ENCODE measurements around the gene COLGALT1.

Gene COLGALT1

DNA sequence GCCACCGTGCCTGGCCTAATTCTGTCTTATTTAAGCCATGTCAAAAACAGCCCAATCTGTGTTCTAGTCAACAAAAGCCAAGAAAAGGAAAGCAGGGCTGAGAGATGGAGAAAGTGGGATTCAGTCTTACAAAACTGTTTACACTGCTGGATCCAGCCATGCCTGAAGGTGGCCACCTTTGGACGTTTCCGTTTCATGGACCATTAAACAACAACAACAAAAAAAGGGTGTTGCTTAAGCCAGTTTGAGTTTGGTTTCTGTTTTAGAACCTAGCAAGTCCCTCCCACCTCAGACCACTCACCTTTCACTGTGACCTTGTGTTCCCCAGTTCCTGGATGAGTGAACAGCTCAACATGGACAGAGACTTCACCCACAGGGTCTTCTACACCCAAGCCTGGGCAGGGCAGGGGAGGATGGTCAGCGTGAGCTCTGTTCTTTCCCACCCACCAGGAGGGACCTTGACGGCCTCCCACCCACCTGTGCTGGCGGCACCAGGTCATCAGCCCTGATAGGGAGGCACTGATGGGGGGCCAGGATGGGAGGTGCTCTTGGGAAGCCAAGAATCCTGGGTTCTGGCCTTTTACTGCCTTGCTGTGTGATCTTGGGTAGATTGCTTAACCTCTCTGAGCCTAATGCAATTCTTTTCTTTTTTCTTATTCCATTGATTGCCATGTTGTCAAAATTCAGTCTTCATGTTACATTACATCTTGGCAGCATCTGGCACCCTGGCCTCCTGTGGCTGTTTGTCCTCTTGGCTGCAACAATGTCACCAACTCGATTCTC is 56.2 kb downstream of the COLGALT1 start:
- Histone ChIP-seq H3K27me3 (ENCODE audit: insufficient read depth, low read length, poor library complexity) (no peaks in the 10 kb centered on the region), H3K79me2 (ENCODE audit: control insufficient read depth, insufficient read depth, low read length) (no peaks in the 10 kb centered on the region), H3K27ac (ENCODE audit: low read depth, low read length) (no peak overlapping the region), H3K36me3 (ENCODE audit: control insufficient read depth, insufficient read depth, low read length) (no peaks in the 10 kb centered on the region), H4K5ac (ENCODE audit: low read length) (no peak overlapping the region), H3K9ac (ENCODE audit: low read length) (no peak overlapping the region), H3K4me2 (ENCODE audit: low read length) (no peak overlapping the region), H3K18ac (ENCODE audit: low read length) (no peak overlapping the region), H2AK5ac (ENCODE audit: low read length) (no peak overlapping the region), H3K4me1 (ENCODE audit: control insufficient read depth, low read depth, low read length) (no peaks in the 10 kb centered on the region), H3K23ac (ENCODE audit: low read length) (no peak overlapping the region), H3K4me3 (ENCODE audit: low read length) (no peak overlapping the region), H2BK5ac (ENCODE audit: low read length) (no peak overlapping the region), H3K56ac (ENCODE audit: low read length) (no peak overlapping the region), H2BK120ac (ENCODE audit: low read depth, low read length) (no peak overlapping the region), H3K4ac (ENCODE audit: low read depth, low read length) (no peak overlapping the region), H2BK15ac (replicated peaks; ENCODE audit: low read depth) (no peak overlapping the region), H4K8ac (ENCODE audit: low read depth, low read length) (no peak overlapping the region), H3K79me1 (ENCODE audit: low read length) (no peaks in the 10 kb centered on the region)
- no CpG with 5 or more reads among the region's 7 CpGs for WGBS (ENCODE audit: extremely low coverage, insufficient coverage, low lambda C conversion rate)
- no peak for DNase-seq

DNA sequence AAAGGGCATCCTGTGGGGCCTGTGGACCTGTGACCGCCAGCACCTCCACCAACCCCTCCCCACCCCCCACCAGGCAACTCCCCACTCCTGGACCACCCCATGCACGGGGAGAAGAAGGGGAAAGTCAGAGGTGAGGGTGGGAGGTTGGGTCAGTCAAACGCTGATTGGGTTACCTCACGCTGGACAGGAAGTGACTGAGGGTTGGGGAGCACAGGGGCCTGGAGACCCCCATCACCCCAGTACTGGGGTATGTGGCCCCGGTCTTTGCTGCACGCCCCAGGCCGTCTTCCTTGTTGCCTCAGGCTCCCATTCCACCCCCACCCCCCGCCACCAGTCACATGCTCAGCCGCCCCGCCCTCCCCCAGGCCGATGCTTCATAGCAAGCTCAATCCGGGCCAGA is 59.0 kb downstream of the COLGALT1 start:
- Histone ChIP-seq H3K4me2 (ENCODE audit: low read length) (no peak overlapping the region), H2BK5ac (ENCODE audit: low read length) (no peak overlapping the region), H4K5ac (ENCODE audit: low read length) (no peak overlapping the region), H2BK15ac (replicated peaks; ENCODE audit: low read depth) (no peak overlapping the region), H3K79me2 (ENCODE audit: control insufficient read depth, insufficient read depth, low read length) (no peaks in the 10 kb centered on the region), H3K36me3 (ENCODE audit: control insufficient read depth, insufficient read depth, low read length) (no peaks in the 10 kb centered on the region), H3K27ac (ENCODE audit: low read depth, low read length) (no peak overlapping the region), H3K56ac (ENCODE audit: low read length) (no peak overlapping the region), H3K79me1 (ENCODE audit: low read length) (no peaks in the 10 kb centered on the region), H4K8ac (ENCODE audit: low read depth, low read length) (no peak overlapping the region), H3K18ac (ENCODE audit: low read length) (no peak overlapping the region), H3K27me3 (ENCODE audit: insufficient read depth, low read length, poor library complexity) (no peaks in the 10 kb centered on the region), H2BK120ac (ENCODE audit: low read depth, low read length) (no peak overlapping the region), H3K4ac (ENCODE audit: low read depth, low read length) (no peak overlapping the region), H3K4me3 (ENCODE audit: low read length) (no peak overlapping the region), H3K23ac (ENCODE audit: low read length) (no peak overlapping the region), H3K9ac (ENCODE audit: low read length) (no peak overlapping the region), H2AK5ac (ENCODE audit: low read length) (no peak overlapping the region), H3K4me1 (ENCODE audit: control insufficient read depth, low read depth, low read length) (no peaks in the 10 kb centered on the region)
- DNase-seq = no peak
- no CpG with 5 or more reads among the region's 12 CpGs for WGBS (ENCODE audit: extremely low coverage, insufficient coverage, low lambda C conversion rate)

DNA sequence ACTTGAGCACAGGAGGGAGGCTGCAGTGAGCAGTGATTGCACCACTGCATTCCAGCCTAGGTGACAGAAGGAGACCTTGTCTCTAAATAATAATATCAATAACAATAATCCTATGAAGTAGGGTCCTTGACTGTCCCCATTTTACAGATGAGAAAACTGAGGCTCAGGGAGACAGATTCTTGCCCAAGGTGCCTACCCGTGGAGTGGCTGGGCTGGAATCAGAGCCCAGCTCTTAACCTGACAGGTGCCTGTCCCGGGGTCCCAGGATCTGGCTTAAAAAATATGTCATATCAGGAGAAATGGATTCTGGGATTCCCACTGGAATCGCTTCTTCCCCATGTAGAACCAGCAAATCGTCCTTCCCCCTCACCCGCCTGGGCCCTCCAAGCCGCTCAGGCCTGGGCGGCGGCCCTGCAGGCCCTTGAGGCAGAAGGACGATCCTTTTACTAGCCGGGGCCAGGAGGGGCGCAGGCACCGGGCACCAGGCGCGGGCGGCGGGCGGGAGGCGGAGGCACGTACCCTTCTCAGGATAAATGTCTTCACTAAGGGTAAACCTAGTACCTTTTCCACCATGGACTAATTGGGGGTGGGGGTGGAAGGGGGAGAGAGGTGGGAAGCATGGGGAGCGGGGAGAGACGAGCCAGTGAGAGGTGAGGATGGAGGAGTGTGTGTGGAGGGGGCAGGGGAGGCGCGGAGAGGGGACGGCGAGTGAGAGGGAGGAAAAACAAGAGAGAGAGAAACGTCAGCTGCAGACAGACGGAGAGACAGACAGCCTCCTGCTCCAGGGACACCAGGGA is 60.6 kb downstream of the COLGALT1 start:
- WGBS (ENCODE audit: extremely low coverage, insufficient coverage, low lambda C conversion rate) = no CpG with 5 or more reads among the region's 27 CpGs
- Histone ChIP-seq H3K9ac (ENCODE audit: low read length) (peak overlapping the region; percentile 29), H2BK5ac (ENCODE audit: low read length) (no peak overlapping the region), H4K5ac (ENCODE audit: low read length) (no peak overlapping the region), H3K27me3 (ENCODE audit: insufficient read depth, low read length, poor library complexity) (no peaks in the 10 kb centered on the region), H3K56ac (ENCODE audit: low read length) (no peak overlapping the region), H3K4me3 (ENCODE audit: low read length) (no peak overlapping the region), H3K36me3 (ENCODE audit: control insufficient read depth, insufficient read depth, low read length) (no peaks in the 10 kb centered on the region), H3K79me1 (ENCODE audit: low read length) (no peaks in the 10 kb centered on the region), H2AK5ac (ENCODE audit: low read length) (no peak overlapping the region), H3K4me2 (ENCODE audit: low read length) (no peak overlapping the region), H2BK15ac (replicated peaks; ENCODE audit: low read depth) (no peak overlapping the region), H3K27ac (ENCODE audit: low read depth, low read length) (no peak overlapping the region), H3K18ac (ENCODE audit: low read length) (no peak overlapping the region), H2BK120ac (ENCODE audit: low read depth, low read length) (no peak overlapping the region), H3K79me2 (ENCODE audit: control insufficient read depth, insufficient read depth, low read length) (no peaks in the 10 kb centered on the region), H3K4me1 (ENCODE audit: control insufficient read depth, low read depth, low read length) (no peaks in the 10 kb centered on the region), H4K8ac (ENCODE audit: low read depth, low read length) (no peak overlapping the region), H3K23ac (ENCODE audit: low read length) (no peak overlapping the region), H3K4ac (ENCODE audit: low read depth, low read length) (no peak overlapping the region)
- peak; percentile 14 for DNase-seq

- Histone ChIP-seq H3K36me3 (ENCODE audit: control insufficient read depth, insufficient read depth, low read length) (no peaks in the 10 kb centered on the region), H2AK5ac (ENCODE audit: low read length) (no peak overlapping the region), H3K4me2 (ENCODE audit: low read length) (no peak overlapping the region), H3K79me1 (ENCODE audit: low read length) (no peaks in the 10 kb centered on the region), H3K4me3 (ENCODE audit: low read length) (no peak overlapping the region), H2BK15ac (replicated peaks; ENCODE audit: low read depth) (no peak overlapping the region), H3K18ac (ENCODE audit: low read length) (no peak overlapping the region), H3K23ac (ENCODE audit: low read length) (no peak overlapping the region), H3K9ac (ENCODE audit: low read length) (peak overlapping the region; percentile 29), H4K5ac (ENCODE audit: low read length) (no peak overlapping the region), H2BK120ac (ENCODE audit: low read depth, low read length) (no peak overlapping the region), H3K79me2 (ENCODE audit: control insufficient read depth, insufficient read depth, low read length) (no peaks in the 10 kb centered on the region), H3K27me3 (ENCODE audit: insufficient read depth, low read length, poor library complexity) (no peaks in the 10 kb centered on the region), H3K56ac (ENCODE audit: low read length) (no peak overlapping the region), H3K4me1 (ENCODE audit: control insufficient read depth, low read depth, low read length) (no peaks in the 10 kb centered on the region), H3K4ac (ENCODE audit: low read depth, low read length) (no peak overlapping the region), H4K8ac (ENCODE audit: low read depth, low read length) (no peak overlapping the region), H3K27ac (ENCODE audit: low read depth, low read length) (no peak overlapping the region), H2BK5ac (ENCODE audit: low read length) (no peak overlapping the region)
- no CpG with 5 or more reads among the region's 11 CpGs for WGBS (ENCODE audit: extremely low coverage, insufficient coverage, low lambda C conversion rate)
- no peak for DNase-seq
Measured at GRCh38 chr19:17616686-17616960, 61.2 kb downstream of the COLGALT1 start.

DNA sequence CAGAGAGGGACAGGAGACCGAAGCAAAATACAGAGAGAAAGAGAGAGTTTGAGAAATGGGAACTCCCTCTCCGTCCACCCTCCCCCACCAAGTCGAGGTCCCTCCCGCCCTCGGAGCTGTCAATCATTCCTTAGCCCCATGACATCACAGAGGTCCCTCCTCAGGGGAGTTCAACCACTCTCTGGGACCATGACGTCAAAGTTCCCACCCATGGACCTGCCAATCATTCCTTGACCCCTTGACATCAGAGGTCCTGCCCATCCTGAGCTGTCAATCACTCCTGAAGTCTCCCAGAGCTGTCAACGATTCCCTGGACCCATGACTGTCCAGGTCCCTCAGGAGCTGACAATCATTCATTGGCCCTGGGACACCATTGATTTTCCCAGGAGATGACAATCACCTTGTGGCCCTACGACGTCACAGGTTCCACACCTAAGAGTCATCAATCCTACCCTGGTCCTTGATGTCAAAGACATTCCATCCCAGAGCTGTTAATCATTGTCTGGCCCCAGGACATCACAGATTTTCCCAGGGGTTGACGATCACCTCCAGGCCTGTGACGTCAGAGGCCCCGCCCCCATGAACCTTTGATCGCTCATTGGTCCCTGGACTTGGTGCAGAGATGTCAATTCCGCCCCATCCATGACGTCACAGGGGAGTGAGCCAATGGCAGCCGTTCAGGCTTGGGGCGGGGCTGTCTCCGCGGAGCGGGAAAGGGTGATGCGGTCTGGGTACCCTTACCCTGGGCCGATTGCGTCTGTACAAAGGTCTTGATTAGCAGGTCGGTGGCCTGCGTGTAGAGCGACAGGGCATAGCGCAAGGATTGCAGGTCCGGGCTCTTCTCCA is 61.7 kb downstream of the COLGALT1 start:
- Histone ChIP-seq H3K27me3 (ENCODE audit: insufficient read depth, low read length, poor library complexity) (no peaks in the 10 kb centered on the region), H3K56ac (ENCODE audit: low read length) (no peak overlapping the region), H4K5ac (ENCODE audit: low read length) (no peak overlapping the region), H3K79me1 (ENCODE audit: low read length) (no peaks in the 10 kb centered on the region), H3K4ac (ENCODE audit: low read depth, low read length) (no peak overlapping the region), H3K36me3 (ENCODE audit: control insufficient read depth, insufficient read depth, low read length) (no peaks in the 10 kb centered on the region), H3K18ac (ENCODE audit: low read length) (no peak overlapping the region), H3K79me2 (ENCODE audit: control insufficient read depth, insufficient read depth, low read length) (no peaks in the 10 kb centered on the region), H2BK15ac (replicated peaks; ENCODE audit: low read depth) (no peak overlapping the region), H2BK5ac (ENCODE audit: low read length) (no peak overlapping the region), H3K4me2 (ENCODE audit: low read length) (no peak overlapping the region), H3K23ac (ENCODE audit: low read length) (no peak overlapping the region), H4K8ac (ENCODE audit: low read depth, low read length) (no peak overlapping the region), H3K4me3 (ENCODE audit: low read length) (no peak overlapping the region), H3K4me1 (ENCODE audit: control insufficient read depth, low read depth, low read length) (no peaks in the 10 kb centered on the region), H2BK120ac (ENCODE audit: low read depth, low read length) (no peak overlapping the region), H2AK5ac (ENCODE audit: low read length) (no peak overlapping the region), H3K27ac (ENCODE audit: low read depth, low read length) (no peak overlapping the region), H3K9ac (ENCODE audit: low read length) (no peak overlapping the region)
- no CpG with 5 or more reads among the region's 28 CpGs for WGBS (ENCODE audit: extremely low coverage, insufficient coverage, low lambda C conversion rate)
- DNase-seq = peak; percentile 77

Data from mesendoderm (in vitro differentiated cells).